GM21717 (cell line): Measurements from ENCODE around the gene METTL3.
A peak's percentile ranks its signal among the peaks of the same experiment; 100 is the strongest.

ENCODE experiments used
- ATAC-seq: cut with Tn5 transposase; IDR thresholded peaks from one replicate; pipeline ENCODE4 v1.9.1; 2021; ENCODE audit warnings: mild to moderate bottlenecking, moderate library complexity; ENCODE audit not compliant: unreplicated experiment

METTL3 gene

GRCh38 chr14:21527318-21527679 is 16.2 kb upstream of the METTL3 start:
- ATAC-seq = no peak

GRCh38 chr14:21526672-21527317 is 15.7 kb upstream of the METTL3 start:
- no peak for ATAC-seq

GRCh38 chr14:21525962-21526671 is 15.0 kb upstream of the METTL3 start, which contains the start of gene SALL2:
TSS of gene SALL2 (minus strand) at chr14:21526346. CDS start at chr14:21526127, 219 bp downstream.
- ATAC-seq = no peak

- ATAC-seq = no peak
These were observed 14.4 kb upstream of the METTL3 start for GRCh38 chr14:21525571-21525961.

GRCh38 chr14:21524575-21525490 is 13.7 kb upstream of the METTL3 start:
- ATAC-seq = no peak

- ATAC-seq = no peak
These were observed 12.1 kb upstream of the METTL3 start for GRCh38 chr14:21523203-21523602.

GRCh38 chr14:21521501-21521900 is 10.4 kb upstream of the METTL3 start:
- no peak for ATAC-seq

- ATAC-seq = no peak
These were observed 9.6 kb upstream of the METTL3 start for GRCh38 chr14:21520767-21521166.

GRCh38 chr14:21518725-21519124 is 7.6 kb upstream of the METTL3 start:
- ATAC-seq = no peak

- ATAC-seq = no peak
These were observed 3.2 kb upstream of the METTL3 start for GRCh38 chr14:21514341-21514740.

GRCh38 chr14:21509432-21510143 is 1.6 kb downstream of the METTL3 start:
- no peak for ATAC-seq

- no peak for ATAC-seq
These were observed 4.6 kb downstream of the METTL3 start for GRCh38 chr14:21506557-21506956.

GRCh38 chr14:21505012-21505553 is 6.1 kb downstream of the METTL3 start:
- peak; percentile 79 for ATAC-seq

GRCh38 chr14:21503376-21503775 is 7.8 kb downstream of the METTL3 start:
- ATAC-seq = no peak

- no peak for ATAC-seq
These were observed 9.6 kb downstream of the METTL3 start for GRCh38 chr14:21501568-21501967.

- no peak for ATAC-seq
These were observed 12.3 kb downstream of the METTL3 start for GRCh38 chr14:21498540-21499526.

GRCh38 chr14:21496453-21496852 is 14.7 kb downstream of the METTL3 start:
- no peak for ATAC-seq

GRCh38 chr14:21494902-21495762 is 16.0 kb downstream of the METTL3 start:
- no peak for ATAC-seq
